ENCODE data around the gene KIF5C. TPM values are rescaled to one million over a fixed set of nuclear protein-coding genes. Genes with fewer than 3 reads are reported as not detected.

Gene KIF5C
- total and polyA plus RNA-seq, 7 donors: 0.22 to 1.1 (median 0.59) TPM

DNA sequence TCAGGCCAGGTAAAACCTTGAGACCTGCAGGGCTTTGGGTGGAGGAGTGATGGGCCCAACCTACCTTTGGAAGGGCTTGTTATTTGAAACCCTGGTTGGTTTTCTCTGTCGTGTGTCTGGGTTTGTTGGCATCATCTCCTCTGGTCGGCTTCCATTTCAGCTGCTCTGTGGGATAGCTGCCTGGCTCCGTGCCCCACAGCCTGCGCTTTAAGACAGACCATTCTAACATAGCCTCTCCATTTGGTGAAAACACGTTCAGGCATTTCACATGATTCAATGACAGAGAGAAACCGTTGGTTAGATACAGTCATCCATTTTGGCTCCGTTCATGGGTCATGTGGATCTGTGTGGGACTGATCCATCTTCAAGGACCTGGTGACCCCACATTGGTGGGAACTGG is 126.5 kb downstream of the KIF5C start:
- Histone ChIP-seq H3K36me3 (ENCODE audit: insufficient read depth in 1 of 2, low read depth in 1 of 2) (no peaks in the 10 kb centered on the region), H3K9me3 (no peaks in the 10 kb centered on the region), H3K4me1 (no peaks in the 10 kb centered on the region), H3K4me3 (no peak overlapping the region), H3K27me3 (ENCODE audit: insufficient read depth in 3 of 3, low read length in 2 of 3) (peaks cover 0 to 15% (median 3%) of the 10 kb centered on the region in 3 donors), H3K27ac (no peak overlapping the region)
- WGBS, 3 donors: 21 to 35% (median 32%) methylated on average over 7 of the region's 7 CpGs
- ATAC-seq: no peak
- no peak for TF ChIP-seq CTCF (IDR thresholded peaks at IDR 0.05)
- no peak for DNase-seq
- intact Hi-C loops (cut with DNase I): no loop called here

GRCh38 chr2:149002378-149002890 is 127.4 kb downstream of the KIF5C start:
- no peak for DNase-seq
- TF ChIP-seq CTCF (IDR thresholded peaks at IDR 0.05): no peak
- Histone ChIP-seq H3K9me3 (no peaks in the 10 kb centered on the region), H3K36me3 (ENCODE audit: insufficient read depth in 1 of 2, low read depth in 1 of 2) (no peaks in the 10 kb centered on the region), H3K4me3 (no peak overlapping the region), H3K27ac (no peak overlapping the region), H3K4me1 (no peaks in the 10 kb centered on the region), H3K27me3 (ENCODE audit: insufficient read depth in 3 of 3, low read length in 2 of 3) (peaks cover 0 to 16% (median 3%) of the 10 kb centered on the region in 3 donors)
- 96 to 97% (median 96%) methylated on average over 14 of the region's 14 CpGs for WGBS, 3 donors
- intact Hi-C loops (cut with DNase I): no loop called here
- ATAC-seq: no peak

- WGBS, 3 donors: 94 to 96% (median 95%) methylated on average over 31 of the region's 31 CpGs
Measured at GRCh38 chr2:149002891-149003740, 128.1 kb downstream of the KIF5C start.

DNA sequence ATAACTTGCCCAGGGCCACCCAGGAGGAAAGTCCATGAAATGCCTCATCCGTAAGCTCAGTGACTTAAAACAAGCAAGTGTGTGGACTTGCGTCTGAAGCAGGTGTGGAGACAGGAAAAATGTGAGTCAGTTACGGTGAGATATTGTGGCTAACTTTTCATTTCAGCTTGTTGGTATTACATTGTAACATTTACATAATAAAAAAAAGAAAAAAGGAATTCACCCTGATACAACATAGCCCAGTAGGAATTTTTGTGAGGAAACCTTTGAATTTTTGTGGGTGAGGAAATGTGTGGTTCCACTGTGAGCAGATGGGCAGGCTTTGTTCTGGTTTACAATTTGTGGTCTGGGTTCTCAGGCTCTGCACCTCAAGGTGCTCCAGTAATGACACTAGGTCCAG is 129.8 kb downstream of the KIF5C start:
- 81 to 89% (median 83%) methylated on average over 3 of the region's 3 CpGs for WGBS, 3 donors
- intact Hi-C loops (cut with DNase I): no loop called here
- TF ChIP-seq CTCF (IDR thresholded peaks at IDR 0.05): no peak
- Histone ChIP-seq H3K4me1 (no peaks in the 10 kb centered on the region), H3K9me3 (no peaks in the 10 kb centered on the region), H3K27me3 (ENCODE audit: insufficient read depth in 3 of 3, low read length in 2 of 3) (peaks cover 0 to 16% (median 0%) of the 10 kb centered on the region in 3 donors), H3K27ac (no peak overlapping the region), H3K4me3 (no peak overlapping the region), H3K36me3 (ENCODE audit: insufficient read depth in 1 of 2, low read depth in 1 of 2) (no peaks in the 10 kb centered on the region)
- ATAC-seq (no peak), DNase-seq (no peak)

More at GRCh38 chr2:149002891-149003740, 128.1 kb downstream of the KIF5C start:
- DNase-seq (no peak), ATAC-seq (no peak)
- Histone ChIP-seq H3K36me3 (ENCODE audit: insufficient read depth in 1 of 2, low read depth in 1 of 2) (no peaks in the 10 kb centered on the region), H3K4me3 (no peak overlapping the region), H3K9me3 (no peaks in the 10 kb centered on the region), H3K4me1 (no peaks in the 10 kb centered on the region), H3K27ac (no peak overlapping the region), H3K27me3 (ENCODE audit: insufficient read depth in 3 of 3, low read length in 2 of 3) (peaks cover 0 to 16% (median 1%) of the 10 kb centered on the region in 3 donors)
- intact Hi-C loops (cut with DNase I): no loop called here
- TF ChIP-seq CTCF (IDR thresholded peaks at IDR 0.05): no peak

Measured in psoas muscle (tissue), 8 donors.